K562 (cell line): Measurements from ENCODE around the gene RNU5D-1. TPM values are rescaled to one million over a fixed set of nuclear protein-coding genes. Genes with fewer than 3 reads are reported as not detected.

Source experiments
- KDM5B ChIP-seq: fragments of 200-600 bp; sonication (generic); IDR thresholded peaks from 2 replicates; pipeline ENCODE4 v1.6.1; 2012; ENCODE audit warnings: low read depth, mild to moderate bottlenecking, moderate library complexity, low read length, control low read depth, inconsistent platforms; ENCODE audit not compliant: insufficient replicate concordance
- KLF6 ChIP-seq: fragments of 250-450 bp; sonication (Bioruptor Pico); IDR thresholded peaks from 2 replicates; pipeline ENCODE4 v1.4.0; 2020; ENCODE audit warnings: mild to moderate bottlenecking, moderate library complexity, borderline replicate concordance
- MYC ChIP-seq, 2 experiments: fragments of 250-450 bp in 1 of 2; sonication (Bioruptor Pico) in 1 of 2; IDR thresholded peaks; 2 replicates each; pipeline versions ENCODE4 v1.5.1 to v1.6.1; 2012 to 2021; ENCODE audit warnings: low read depth in 2 of 2, borderline replicate concordance in 1 of 2, improper control_type of control experiment in 1 of 2, low read length in 1 of 2, mild to moderate bottlenecking in 1 of 2, moderate library complexity in 1 of 2
- NR2C1 ChIP-seq, 2 experiments: fragments of 450-650 bp; IDR thresholded peaks; 2 replicates each; pipeline ENCODE4 v1.6.1; 2017; ENCODE audit warnings: mild to moderate bottlenecking in 2 of 2, antibody characterized with exemption in 1 of 2, inconsistent platforms in 1 of 2, missing compliant biosample characterization in 1 of 2, missing genetic modification characterization in 1 of 2
- RBFOX2 ChIP-seq: fragments of 200-400 bp; formaldehyde crosslinking; IDR thresholded peaks from 2 replicates; pipeline ENCODE4 v1.6.1; 2017; ENCODE audit warnings: low read depth, mild to moderate bottlenecking, low read length, moderate library complexity
- SAFB2 ChIP-seq: fragments of 200-400 bp; formaldehyde crosslinking; IDR thresholded peaks from 2 replicates; pipeline ENCODE4 v1.6.1; 2018; ENCODE audit warnings: borderline replicate concordance, low read length, low read depth, moderate library complexity; ENCODE audit not compliant: severe bottlenecking
- SMAD3 ChIP-seq: fragments of 450-650 bp; formaldehyde crosslinking; conservative IDR thresholded peaks from 2 replicates; pipeline ENCODE4 v1.4.0; 2020; ENCODE audit warnings: mild to moderate bottlenecking
- SREBF2 ChIP-seq: sonication (generic); formaldehyde crosslinking; IDR thresholded peaks from 2 replicates; pipeline ENCODE4 v1.4.0; 2020; ENCODE audit warnings: mild to moderate bottlenecking, missing genetic modification reagents
- STAT6 ChIP-seq: sonication (generic); formaldehyde crosslinking; IDR thresholded peaks from 2 replicates; pipeline ENCODE4 v1.8.1; 2023; ENCODE audit warnings: mild to moderate bottlenecking, missing genetic modification reagents
- TBP ChIP-seq: optimal IDR thresholded peaks from 2 replicates; pipeline ENCODE3; 2011; ENCODE audit warnings: low read depth, low read length, improper control_type of control experiment
- UBTF ChIP-seq, 2 experiments: IDR thresholded peaks; 2 replicates each; pipeline ENCODE4 v1.6.1; 2012; ENCODE audit warnings: improper control_type of control experiment in 2 of 2, low read depth in 2 of 2, low read length in 2 of 2, borderline replicate concordance in 1 of 2
- ZC3H11A ChIP-seq: IDR thresholded peaks from 2 replicates; pipeline ENCODE4 v1.6.1; 2012; ENCODE audit warnings: low read depth, low read length, improper control_type of control experiment
- ZFP30 ChIP-seq: fragments of 250-450 bp; sonication (Bioruptor Pico); IDR thresholded peaks from 2 replicates; pipeline ENCODE4 v1.8.0; 2022; ENCODE audit warnings: moderate library complexity, mild to moderate bottlenecking, inconsistent platforms, borderline replicate concordance
- ZNF239 ChIP-seq: fragments of 250-450 bp; sonication (Bioruptor Pico); IDR thresholded peaks from 2 replicates; pipeline ENCODE4 v1.4.0; 2020; ENCODE audit warnings: mild to moderate bottlenecking
- ZNF445 ChIP-seq: fragments of 250-450 bp; sonication (Bioruptor Pico); IDR thresholded peaks from 2 replicates; pipeline ENCODE4 v1.4.0; 2020; ENCODE audit warnings: low read depth, mild to moderate bottlenecking, moderate library complexity
- ZNF77 ChIP-seq: fragments of 250-450 bp; sonication (Bioruptor Pico); IDR thresholded peaks from 2 replicates; pipeline ENCODE4 v1.5.0; 2020
- polyA plus RNA-seq, 8 experiments: library from polyadenylated mRNA; depleted of rRNA in 4 of 8; stranded (reverse) in 5 of 8; unstranded in 3 of 8; fragments of >200 nt; fragmentation: Nextera tagmentation in 2 of 8; fragmentation: Illumina TruSeq in 1 of 8; extraction: Ambion mirVana in 2 of 8; extraction: Trizol in 1 of 8; gene quantifications; 2 replicates each; pipeline versions ENCODE4 v1.2.1 to v1.2.3, GENCODE V29; 2011 to 2014; ENCODE audit warnings: inconsistent platforms in 1 of 8, missing spikeins in 1 of 8
- total RNA-seq, 7 experiments: library from RNA; depleted of rRNA in 6 of 7; stranded (reverse); fragments of >200 nt in 6 of 7; fragmentation: Illumina TruSeq in 2 of 7; extraction: Trizol in 2 of 7; gene quantifications; 2 replicates each; pipeline versions ENCODE4 v1.2.1 to v1.2.3, GENCODE V29; 2011 to 2021; ENCODE audit warnings: low replicate concordance in 1 of 7
- TF ChIP-seq, protein P1 (sequence below): IDR thresholded peaks from 2 replicates; pipeline ENCODE4 v1.6.1; 2012; ENCODE audit warnings: low read depth, low read length, improper control_type of control experiment, borderline replicate concordance
- TF ChIP-seq, protein P2 (sequence below): fragments of 450-650 bp; formaldehyde crosslinking; IDR thresholded peaks from 2 replicates; pipeline ENCODE4 v1.4.0; 2020; ENCODE audit warnings: mild to moderate bottlenecking, moderate library complexity

RNU5D-1 gene
- total and polyA plus RNA-seq, 9 of the 15 experiments (the other 6 are each of a cell fraction or from before 2014, with no cell fraction given): under 0.01 TPM; not detected in 8

GRCh38 chr1:44775930-44776729 is 45.2 kb upstream of the RNU5D-1 start (continued):
- TF ChIP-seq STAT6 (CRISPR knock-in tag) (no peak), KLF6 (no peak), ZNF77 (no peak), ZNF239 (CRISPR knock-in tag) (no peak), MYC (IDR thresholded peaks at IDR 0.05; ENCODE audit: low read depth, low read length) (no peak), MYC (CRISPR knock-in tag; IDR thresholded peaks at IDR 0.05; ENCODE audit: borderline replicate concordance, low read depth) (peak; percentile 73; the same call in 1 of the 2 replicates), ZC3H11A (no peak), TBP (no peak), NR2C1 (IDR thresholded peaks at IDR 0.05) (no peak), NR2C1 (tag; IDR thresholded peaks at IDR 0.05) (no peak), KDM5B (no peak), ZFP30 (CRISPR knock-in tag) (no peak), UBTF (IDR thresholded peaks at IDR 0.05; ENCODE audit: borderline replicate concordance in 1 of 2, low read depth in 2 of 2, low read length in 2 of 2) (no peak), RBFOX2 (peak; percentile 33), SREBF2 (CRISPR knock-in tag) (peak; percentile 84; the same call in 1 of the 2 replicates), ZNF445 (CRISPR knock-in tag) (no peak), SMAD3 (no peak), SAFB2 (no peak)
- TF ChIP-seq, protein P1, sequence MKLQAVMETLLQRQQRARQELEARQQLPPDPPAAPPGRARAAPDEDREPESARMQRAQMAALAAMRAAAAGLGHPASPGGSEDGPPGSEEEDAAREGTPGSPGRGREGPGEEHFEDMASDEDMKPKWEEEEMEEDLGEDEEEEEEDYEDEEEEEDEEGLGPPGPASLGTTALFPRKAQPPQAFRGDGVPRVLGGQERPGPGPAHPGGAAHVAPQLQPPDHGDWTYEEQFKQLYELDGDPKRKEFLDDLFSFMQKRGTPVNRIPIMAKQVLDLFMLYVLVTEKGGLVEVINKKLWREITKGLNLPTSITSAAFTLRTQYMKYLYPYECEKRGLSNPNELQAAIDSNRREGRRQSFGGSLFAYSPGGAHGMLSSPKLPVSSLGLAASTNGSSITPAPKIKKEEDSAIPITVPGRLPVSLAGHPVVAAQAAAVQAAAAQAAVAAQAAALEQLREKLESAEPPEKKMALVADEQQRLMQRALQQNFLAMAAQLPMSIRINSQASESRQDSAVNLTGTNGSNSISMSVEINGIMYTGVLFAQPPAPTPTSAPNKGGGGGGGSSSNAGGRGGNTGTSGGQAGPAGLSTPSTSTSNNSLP: no peak
- TF ChIP-seq, protein P2, sequence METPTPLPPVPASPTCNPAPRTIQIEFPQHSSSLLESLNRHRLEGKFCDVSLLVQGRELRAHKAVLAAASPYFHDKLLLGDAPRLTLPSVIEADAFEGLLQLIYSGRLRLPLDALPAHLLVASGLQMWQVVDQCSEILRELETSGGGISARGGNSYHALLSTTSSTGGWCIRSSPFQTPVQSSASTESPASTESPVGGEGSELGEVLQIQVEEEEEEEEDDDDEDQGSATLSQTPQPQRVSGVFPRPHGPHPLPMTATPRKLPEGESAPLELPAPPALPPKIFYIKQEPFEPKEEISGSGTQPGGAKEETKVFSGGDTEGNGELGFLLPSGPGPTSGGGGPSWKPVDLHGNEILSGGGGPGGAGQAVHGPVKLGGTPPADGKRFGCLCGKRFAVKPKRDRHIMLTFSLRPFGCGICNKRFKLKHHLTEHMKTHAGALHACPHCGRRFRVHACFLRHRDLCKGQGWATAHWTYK (CRISPR knock-in tag): no peak
